Measurements from ENCODE around the gene SMPD3. TPM values are rescaled to one million over a fixed set of nuclear protein-coding genes. Genes with fewer than 3 reads are reported as not detected.

SMPD3 gene
- total and polyA plus RNA-seq, 8 donors: 0.79 to 3.7 (median 2.8) TPM

- no peak for ATAC-seq
- Histone ChIP-seq H3K36me3 (no peaks in the 10 kb centered on the region), H3K4me1 (peaks cover 0 to 28% of the 10 kb centered on the region in 2 donors), H3K4me3 (no peak overlapping the region), H3K9me3 (no peaks in the 10 kb centered on the region), H3K27ac (no peak overlapping the region), H3K27me3 (no peaks in the 10 kb centered on the region)
- no peak for TF ChIP-seq CTCF (IDR thresholded peaks at IDR 0.05)
- intact Hi-C loops (cut with DNase I): no loop called here
- DNase-seq: no peak
These were observed 31.0 kb upstream of the SMPD3 start for GRCh38 chr16:68479271-68479670.

GRCh38 chr16:68478526-68479250, 30.4 kb upstream of the SMPD3 start:
- no peaks in the 10 kb centered on the region for H3K9me3 ChIP-seq

GRCh38 chr16:68475071-68475470, 26.8 kb upstream of the SMPD3 start:
- no peaks in the 10 kb centered on the region for H3K9me3 ChIP-seq
- no peak overlapping the region for H3K4me3 ChIP-seq
- ATAC-seq (no peak), DNase-seq (peak in 1 of 4 donors; percentile 21)
- TF ChIP-seq CTCF (IDR thresholded peaks at IDR 0.05): no peak
- H3K27me3 ChIP-seq: no peaks in the 10 kb centered on the region
- no peak overlapping the region for H3K27ac ChIP-seq
- H3K4me1 ChIP-seq: peaks cover 14 to 42% of the 10 kb centered on the region in 2 donors
- intact Hi-C loops (cut with DNase I): no loop called here
- H3K36me3 ChIP-seq: no peaks in the 10 kb centered on the region

More at GRCh38 chr16:68478526-68479250, 30.4 kb upstream of the SMPD3 start:
- Histone ChIP-seq H3K27me3 (no peaks in the 10 kb centered on the region), H3K4me1 (peaks cover 1 to 32% of the 10 kb centered on the region in 2 donors), H3K27ac (no peak overlapping the region), H3K4me3 (no peak overlapping the region), H3K36me3 (no peaks in the 10 kb centered on the region)
- DNase-seq (no peak), ATAC-seq (no peak)
- no peak for TF ChIP-seq CTCF (IDR thresholded peaks at IDR 0.05)
- intact Hi-C loops (cut with DNase I): no loop called here

- ATAC-seq: peak; percentile 68
- H3K27ac ChIP-seq: peak overlapping the region in 1 of 2 donors; percentile 33
- no peak overlapping the region for H3K4me3 ChIP-seq
- H3K9me3 ChIP-seq: no peaks in the 10 kb centered on the region
- intact Hi-C loops (cut with DNase I): no loop called here
- no peaks in the 10 kb centered on the region for H3K36me3 ChIP-seq
- H3K4me1 ChIP-seq: peaks cover 20 to 45% of the 10 kb centered on the region in 2 donors
- no peak for TF ChIP-seq CTCF (IDR thresholded peaks at IDR 0.05)
- no peaks in the 10 kb centered on the region for H3K27me3 ChIP-seq
- peak in 1 of 4 donors; percentile 50 for DNase-seq
These were observed 25.2 kb upstream of the SMPD3 start for GRCh38 chr16:68473358-68474070.

GRCh38 chr16:68472581-68472980, 24.3 kb upstream of the SMPD3 start:
- no peak for ATAC-seq
- peaks cover 20 to 47% of the 10 kb centered on the region in 2 donors for H3K4me1 ChIP-seq
- DNase-seq: no peak

More at GRCh38 chr16:68472581-68472980, 24.3 kb upstream of the SMPD3 start:
- H3K27ac ChIP-seq: no peak overlapping the region
- no peaks in the 10 kb centered on the region for H3K36me3 ChIP-seq
- intact Hi-C loops (cut with DNase I): no loop called here
- H3K27me3 ChIP-seq: no peaks in the 10 kb centered on the region
- no peak for TF ChIP-seq CTCF (IDR thresholded peaks at IDR 0.05)
- no peak overlapping the region for H3K4me3 ChIP-seq
- no peaks in the 10 kb centered on the region for H3K9me3 ChIP-seq
